ENCODE data around the gene RAB29.

The RAB29 gene

GRCh38 chr1:205805082-205805711 is 29.9 kb upstream of the RAB29 start:
- TF ChIP-seq ZFX (IDR thresholded peaks at IDR 0.05; ENCODE audit: borderline replicate concordance) (no peak), CTCF (IDR thresholded peaks at IDR 0.05) (no peak)
- H3K27ac ChIP-seq, result no peak overlapping the region

- TF ChIP-seq CTCF (IDR thresholded peaks at IDR 0.05) (no peak), ZFX (IDR thresholded peaks at IDR 0.05; ENCODE audit: borderline replicate concordance) (no peak)
These were observed 29.3 kb upstream of the RAB29 start for GRCh38 chr1:205804605-205805004.

GRCh38 chr1:205803986-205804385 is 28.7 kb upstream of the RAB29 start:
- TF ChIP-seq CTCF (IDR thresholded peaks at IDR 0.05) (no peak), ZFX (IDR thresholded peaks at IDR 0.05; ENCODE audit: borderline replicate concordance) (no peak)
- H3K27ac ChIP-seq, result no peak overlapping the region

More at GRCh38 chr1:205804605-205805004, 29.3 kb upstream of the RAB29 start:
- H3K27ac ChIP-seq, result no peak overlapping the region

- TF ChIP-seq ZFX (IDR thresholded peaks at IDR 0.05; ENCODE audit: borderline replicate concordance), result no peak
- TF ChIP-seq CTCF (IDR thresholded peaks at IDR 0.05), result no peak
- no peak overlapping the region for H3K27ac ChIP-seq
These were observed 26.8 kb upstream of the RAB29 start for GRCh38 chr1:205802060-205802459.

- no peak overlapping the region for H3K27ac ChIP-seq
- TF ChIP-seq ZFX (IDR thresholded peaks at IDR 0.05; ENCODE audit: borderline replicate concordance) (no peak), CTCF (IDR thresholded peaks at IDR 0.05) (no peak)
These were observed 25.9 kb upstream of the RAB29 start for GRCh38 chr1:205800981-205801703.

- H3K27ac ChIP-seq, result no peak overlapping the region
- TF ChIP-seq ZFX (IDR thresholded peaks at IDR 0.05; ENCODE audit: borderline replicate concordance) (no peak), CTCF (IDR thresholded peaks at IDR 0.05) (no peak)
These were observed 25.1 kb upstream of the RAB29 start for GRCh38 chr1:205800427-205800826.

- TF ChIP-seq ZFX (IDR thresholded peaks at IDR 0.05; ENCODE audit: borderline replicate concordance), result no peak
- TF ChIP-seq CTCF (IDR thresholded peaks at IDR 0.05), result no peak
- peak overlapping the region; percentile 7; the same call in 1 of the 2 replicates for H3K27ac ChIP-seq
These were observed 23.3 kb upstream of the RAB29 start for GRCh38 chr1:205798577-205798976.

Data from 22Rv1 (cell line).